EH (cell line): Measurements from ENCODE around the gene ULK1.

ENCODE experiments used
- DNase-seq: peaks from one replicate; pipeline ENCODE4 v3.0.0-alpha.2; 2015; ENCODE audit warnings: low read depth

Gene ULK1

GRCh38 chr12:131894313-131894860, at the start of gene ULK1:
TSS of gene ULK1 (plus strand) at chr12:131894622. CDS start at chr12:131895002, 380 bp downstream.
- peak; percentile 92 for DNase-seq

GRCh38 chr12:131844656-131845055, 49.8 kb upstream of the ULK1 start:
- no peak for DNase-seq

- no peak for DNase-seq
Measured at GRCh38 chr12:131845121-131845520, 49.3 kb upstream of the ULK1 start.

- no peak for DNase-seq
Measured at GRCh38 chr12:131847456-131847855, 47.0 kb upstream of the ULK1 start.

GRCh38 chr12:131848753-131849152, 45.7 kb upstream of the ULK1 start:
- DNase-seq = no peak

- no peak for DNase-seq
Measured at GRCh38 chr12:131849700-131850553, 44.5 kb upstream of the ULK1 start.

GRCh38 chr12:131850856-131851559, 43.4 kb upstream of the ULK1 start:
- peak; percentile 47 for DNase-seq

- DNase-seq = no peak
Measured at GRCh38 chr12:131851741-131852550, 42.5 kb upstream of the ULK1 start.

- peak; percentile 72 for DNase-seq
Measured at GRCh38 chr12:131852551-131853299, 41.7 kb upstream of the ULK1 start.

- no peak for DNase-seq
Measured at GRCh38 chr12:131853832-131854797, 40.3 kb upstream of the ULK1 start.

- no peak for DNase-seq
Measured at GRCh38 chr12:131854861-131855476, 39.5 kb upstream of the ULK1 start.

- DNase-seq = no peak
Measured at GRCh38 chr12:131855521-131856142, 38.8 kb upstream of the ULK1 start.

GRCh38 chr12:131856366-131857097, 37.9 kb upstream of the ULK1 start:
- no peak for DNase-seq

GRCh38 chr12:131857908-131858850, 36.2 kb upstream of the ULK1 start:
- DNase-seq = no peak

- DNase-seq = peak; percentile 92
Measured at GRCh38 chr12:131860472-131861260, 33.8 kb upstream of the ULK1 start.

- no peak for DNase-seq
Measured at GRCh38 chr12:131861261-131862083, 33.0 kb upstream of the ULK1 start.
